HG02588 (cell line): ENCODE results near the gene NPHS1.
"Not testable (repeated sequence)": the region's sequence is repeated elsewhere in the genome, so short reads cannot be mapped to it uniquely, and the experiment has no call there.

Source experiments
- ATAC-seq: cut with Tn5 transposase; IDR thresholded peaks from one replicate; pipeline ENCODE4 v1.9.1; 2021; ENCODE audit warnings: mild to moderate bottlenecking, moderate library complexity; ENCODE audit not compliant: unreplicated experiment

NPHS1 gene

GRCh38 chr19:35874392-35874930 is 22.2 kb upstream of the NPHS1 start:
- no peak for ATAC-seq

GRCh38 chr19:35872180-35872579 is 19.9 kb upstream of the NPHS1 start:
- ATAC-seq, result no peak

GRCh38 chr19:35871611-35872010 is 19.3 kb upstream of the NPHS1 start:
- no peak for ATAC-seq

GRCh38 chr19:35870798-35871197 is 18.5 kb upstream of the NPHS1 start:
- ATAC-seq, result no peak

- ATAC-seq, result not testable (repeated sequence)
Measured at GRCh38 chr19:35870124-35870736, 17.9 kb upstream of the NPHS1 start.

- ATAC-seq, result no peak
Measured at GRCh38 chr19:35869327-35870123, 17.2 kb upstream of the NPHS1 start.

GRCh38 chr19:35868823-35869326 is 16.6 kb upstream of the NPHS1 start:
- ATAC-seq, result no peak

- peak; percentile 44 for ATAC-seq
Measured at GRCh38 chr19:35868172-35868822, 16.0 kb upstream of the NPHS1 start, which contains the start of gene APLP1. APLP1 (plus strand) TSS chr19:35868574; CDS start chr19:35868637, 63 bp downstream.

- no peak for ATAC-seq
Measured at GRCh38 chr19:35863018-35863417, 10.7 kb upstream of the NPHS1 start.

GRCh38 chr19:35862528-35862927 is 10.2 kb upstream of the NPHS1 start:
- no peak for ATAC-seq

GRCh38 chr19:35861640-35862160 is 9.4 kb upstream of the NPHS1 start:
- no peak for ATAC-seq

- no peak for ATAC-seq
Measured at GRCh38 chr19:35860818-35861639, 8.7 kb upstream of the NPHS1 start.

GRCh38 chr19:35860436-35860817 is 8.1 kb upstream of the NPHS1 start:
- ATAC-seq, result no peak

GRCh38 chr19:35859414-35859813 is 7.1 kb upstream of the NPHS1 start:
- ATAC-seq, result no peak

GRCh38 chr19:35858311-35858710 is 6.0 kb upstream of the NPHS1 start:
- no peak for ATAC-seq

GRCh38 chr19:35856546-35857149 is 4.3 kb upstream of the NPHS1 start, which contains the start of gene KIRREL2:
KIRREL2 (plus strand) TSS chr19:35856911; CDS start chr19:35857120, 209 bp downstream.
- ATAC-seq, result no peak

GRCh38 chr19:35853038-35853756 is 893 bp upstream of the NPHS1 start:
- ATAC-seq, result no peak

GRCh38 chr19:35851213-35852028 is 883 bp downstream of the NPHS1 start:
- no peak for ATAC-seq
